ENCODE results near the gene ADGRA1.

- TF ChIP-seq, protein P1, sequence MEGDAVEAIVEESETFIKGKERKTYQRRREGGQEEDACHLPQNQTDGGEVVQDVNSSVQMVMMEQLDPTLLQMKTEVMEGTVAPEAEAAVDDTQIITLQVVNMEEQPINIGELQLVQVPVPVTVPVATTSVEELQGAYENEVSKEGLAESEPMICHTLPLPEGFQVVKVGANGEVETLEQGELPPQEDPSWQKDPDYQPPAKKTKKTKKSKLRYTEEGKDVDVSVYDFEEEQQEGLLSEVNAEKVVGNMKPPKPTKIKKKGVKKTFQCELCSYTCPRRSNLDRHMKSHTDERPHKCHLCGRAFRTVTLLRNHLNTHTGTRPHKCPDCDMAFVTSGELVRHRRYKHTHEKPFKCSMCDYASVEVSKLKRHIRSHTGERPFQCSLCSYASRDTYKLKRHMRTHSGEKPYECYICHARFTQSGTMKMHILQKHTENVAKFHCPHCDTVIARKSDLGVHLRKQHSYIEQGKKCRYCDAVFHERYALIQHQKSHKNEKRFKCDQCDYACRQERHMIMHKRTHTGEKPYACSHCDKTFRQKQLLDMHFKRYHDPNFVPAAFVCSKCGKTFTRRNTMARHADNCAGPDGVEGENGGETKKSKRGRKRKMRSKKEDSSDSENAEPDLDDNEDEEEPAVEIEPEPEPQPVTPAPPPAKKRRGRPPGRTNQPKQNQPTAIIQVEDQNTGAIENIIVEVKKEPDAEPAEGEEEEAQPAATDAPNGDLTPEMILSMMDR (IDR thresholded peaks at IDR 0.05), result no peak
- TF ChIP-seq POLR2A (IDR thresholded peaks at IDR 0.05), result no peak
- TF ChIP-seq POLR2AphosphoS5 (IDR thresholded peaks at IDR 0.05), result no peak
Measured at GRCh38 chr10:133052076-133052475, 35.6 kb upstream of the ADGRA1 start.

All from prostate gland (tissue), 2 donors.